ENCODE measurements around the gene SRGN. TPM values are rescaled to one million over a fixed set of nuclear protein-coding genes. Genes with fewer than 3 reads are reported as not detected.
"Not testable (repeated sequence)": the region's sequence is repeated elsewhere in the genome, so short reads cannot be mapped to it uniquely, and the experiment has no call there.

SRGN gene, protein sequence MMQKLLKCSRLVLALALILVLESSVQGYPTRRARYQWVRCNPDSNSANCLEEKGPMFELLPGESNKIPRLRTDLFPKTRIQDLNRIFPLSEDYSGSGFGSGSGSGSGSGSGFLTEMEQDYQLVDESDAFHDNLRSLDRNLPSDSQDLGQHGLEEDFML
- total RNA-seq (2014; rRNA removed; shearing (Covaris generic)): 0.51 and 0.59 TPM in 2 replicates

- no peak within 1 kb of the TSS for H3K27ac ChIP-seq
Observed at GRCh38 chr10:69087590-69088470, at the start of gene SRGN. SRGN (plus strand) TSS chr10:69088103; CDS start chr10:69088158, 55 bp downstream.

DNA sequence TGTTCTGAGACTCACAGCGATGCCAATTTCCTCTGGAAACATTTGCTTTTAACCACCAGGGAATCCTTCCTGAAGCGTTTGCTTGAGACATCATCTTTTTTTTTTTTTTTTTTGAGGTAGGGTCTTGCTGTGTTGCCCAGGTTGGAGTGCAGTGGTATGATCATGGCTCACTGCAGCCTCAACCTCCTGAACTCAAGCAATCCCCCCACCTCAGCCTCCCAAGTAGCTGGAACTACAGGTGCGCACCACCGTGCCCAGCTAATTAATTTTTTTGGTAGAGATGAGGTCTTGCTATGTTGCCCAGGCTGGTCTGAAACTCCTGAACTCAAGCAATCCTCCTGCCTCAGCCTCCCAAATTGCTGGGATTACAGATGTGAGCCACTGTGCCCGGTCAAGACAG lies 47.0 kb upstream of the SRGN start:
- H3K27me3 ChIP-seq; DNase-seq; H3K9me3 ChIP-seq (replicated peaks); H3K4me3 ChIP-seq; H3K4me1 ChIP-seq; H3K36me3 ChIP-seq; H3K27ac ChIP-seq: not testable (repeated sequence)

More at GRCh38 chr10:69087590-69088470, at the start of gene SRGN:
- no peaks in the 10 kb centered on the region for H3K9me3 ChIP-seq (replicated peaks)
- H3K27me3 ChIP-seq: no peaks in the 10 kb centered on the region
- no peaks in the 10 kb centered on the region for H3K4me1 ChIP-seq
- no peak for DNase-seq
- no peaks in the 10 kb centered on the region for H3K36me3 ChIP-seq
- H3K4me3 ChIP-seq: no peak within 1 kb of the TSS

- DNase-seq: no peak
- H3K36me3 ChIP-seq: no peaks in the 10 kb centered on the region
Observed at GRCh38 chr10:69042417-69042816, 45.5 kb upstream of the SRGN start.

DNA sequence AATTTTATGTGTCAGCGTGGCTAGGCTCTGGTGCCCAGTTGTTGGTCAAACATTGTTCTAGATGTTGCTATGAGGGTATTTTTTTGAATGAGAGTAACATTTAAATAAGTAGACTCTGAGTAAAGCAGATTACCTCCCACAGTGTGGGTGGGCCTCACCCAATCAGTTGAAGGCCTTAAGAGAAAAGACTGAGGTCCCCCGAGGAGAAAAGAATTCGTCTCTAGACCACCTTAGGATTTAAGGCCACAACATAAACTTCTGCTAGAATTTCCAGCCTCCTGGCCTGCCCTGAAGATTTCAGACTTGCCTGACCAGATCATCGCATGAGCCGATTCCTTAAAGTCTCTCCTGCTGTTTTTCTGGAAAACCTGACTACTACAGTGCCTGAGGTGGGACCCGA lies 45.1 kb upstream of the SRGN start:
- no peak for DNase-seq
- Histone ChIP-seq H3K36me3 (no peaks in the 10 kb centered on the region), H3K9me3 (replicated peaks) (no peaks in the 10 kb centered on the region), H3K27me3 (no peaks in the 10 kb centered on the region), H3K27ac (no peak overlapping the region), H3K4me3 (no peak overlapping the region), H3K4me1 (peaks cover 3% of the 10 kb centered on the region; the same call in 1 of the 2 replicates)

More at GRCh38 chr10:69042417-69042816, 45.5 kb upstream of the SRGN start:
- Histone ChIP-seq H3K9me3 (replicated peaks) (no peaks in the 10 kb centered on the region), H3K27me3 (no peaks in the 10 kb centered on the region), H3K27ac (no peak overlapping the region), H3K4me1 (no peaks in the 10 kb centered on the region), H3K4me3 (no peak overlapping the region)

DNA sequence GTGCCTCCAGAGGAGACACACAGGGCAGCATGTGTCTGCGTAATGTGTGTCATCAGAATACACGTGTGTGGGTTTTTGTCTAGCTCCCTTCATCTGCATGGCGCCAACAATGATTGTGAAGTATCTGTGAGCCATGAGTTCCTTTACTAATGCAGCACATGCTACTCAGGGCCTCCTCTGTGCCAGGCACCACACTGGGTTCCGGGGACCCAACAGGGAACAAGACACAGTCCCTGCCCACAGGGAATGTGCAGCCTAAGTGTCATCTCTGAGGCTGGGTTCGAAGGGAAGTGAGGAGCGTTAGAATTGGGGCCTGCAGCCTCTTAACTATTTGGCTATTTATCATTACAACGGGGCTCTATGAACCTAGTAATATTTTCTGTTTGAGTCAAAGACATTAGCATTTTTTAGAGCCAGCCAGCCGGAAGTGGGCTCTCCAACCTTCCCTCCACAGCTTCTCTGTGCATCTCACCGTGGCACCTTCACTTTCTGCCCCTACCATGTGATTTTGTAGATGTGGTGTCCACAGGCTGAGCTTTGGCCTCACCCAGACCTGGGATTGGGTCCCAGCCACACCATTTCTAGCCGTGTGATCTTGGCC lies 43.9 kb upstream of the SRGN start:
- Histone ChIP-seq H3K4me3 (no peak overlapping the region), H3K27ac (no peak overlapping the region), H3K4me1 (peaks cover 6% of the 10 kb centered on the region; the same call in 1 of the 2 replicates), H3K27me3 (no peaks in the 10 kb centered on the region), H3K36me3 (no peaks in the 10 kb centered on the region), H3K9me3 (replicated peaks) (no peaks in the 10 kb centered on the region)
- no peak for DNase-seq

DNA sequence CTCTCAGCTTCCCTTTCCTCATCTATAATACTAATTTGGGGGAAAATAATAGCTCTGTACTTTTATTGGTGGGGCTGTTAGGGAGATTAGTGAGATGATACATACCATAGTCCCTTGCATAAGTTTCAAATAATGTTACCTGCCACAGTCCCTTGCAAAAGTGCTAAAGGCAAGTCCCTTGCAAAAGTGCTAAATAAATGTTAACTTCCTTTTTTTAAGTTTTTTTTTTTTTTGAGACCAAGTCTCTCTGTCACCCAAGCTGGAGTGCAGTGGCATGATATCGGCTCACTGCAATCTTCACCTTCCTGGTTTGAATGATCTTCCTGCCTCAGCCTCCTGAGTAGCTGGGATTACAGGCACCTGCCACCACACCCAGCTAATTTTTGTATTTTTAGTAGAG lies 43.4 kb upstream of the SRGN start:
- H3K36me3 ChIP-seq: no peaks in the 10 kb centered on the region
- no peaks in the 10 kb centered on the region for H3K9me3 ChIP-seq (replicated peaks)
- no peak for DNase-seq
- no peak overlapping the region for H3K27ac ChIP-seq
- no peaks in the 10 kb centered on the region for H3K27me3 ChIP-seq
- H3K4me1 ChIP-seq: peaks cover 6% of the 10 kb centered on the region; the same call in 1 of the 2 replicates
- no peak overlapping the region for H3K4me3 ChIP-seq

- Histone ChIP-seq H3K27me3 (no peaks in the 10 kb centered on the region), H3K4me1 (peaks cover 6% of the 10 kb centered on the region; the same call in 1 of the 2 replicates), H3K4me3 (no peak overlapping the region), H3K36me3 (no peaks in the 10 kb centered on the region), H3K9me3 (replicated peaks) (no peaks in the 10 kb centered on the region), H3K27ac (no peak overlapping the region)
- DNase-seq: no peak
Observed at GRCh38 chr10:69045441-69046300, 42.2 kb upstream of the SRGN start.

- Histone ChIP-seq H3K36me3 (no peaks in the 10 kb centered on the region), H3K9me3 (replicated peaks) (no peaks in the 10 kb centered on the region), H3K4me3 (no peak overlapping the region), H3K4me1 (peaks cover 6% of the 10 kb centered on the region; the same call in 1 of the 2 replicates), H3K27ac (no peak overlapping the region), H3K27me3 (no peaks in the 10 kb centered on the region)
- DNase-seq: no peak
Observed at GRCh38 chr10:69047111-69047832, 40.6 kb upstream of the SRGN start.

DNA sequence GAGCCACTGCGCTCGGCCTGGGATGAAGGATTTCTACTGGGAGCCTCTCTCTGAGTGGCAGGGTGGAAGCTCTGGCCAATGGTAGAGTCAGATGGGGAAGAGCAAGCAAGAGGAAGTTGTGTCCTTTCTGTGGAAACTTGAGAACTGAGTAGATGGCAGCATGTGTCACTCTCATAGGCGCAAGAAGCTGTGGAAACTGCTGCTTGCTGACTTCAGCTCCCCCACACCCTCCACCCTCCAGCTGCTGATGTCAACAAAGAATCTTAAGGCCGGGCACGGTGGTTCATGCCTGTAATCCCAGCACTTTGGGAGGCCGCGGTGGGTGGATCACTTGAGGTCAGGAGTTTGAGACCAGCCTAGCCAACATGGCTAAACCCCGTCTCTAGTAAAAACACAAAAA lies 39.8 kb upstream of the SRGN start:
- H3K27me3 ChIP-seq: no peaks in the 10 kb centered on the region
- no peaks in the 10 kb centered on the region for H3K9me3 ChIP-seq (replicated peaks)
- peaks cover 6% of the 10 kb centered on the region; the same call in 1 of the 2 replicates for H3K4me1 ChIP-seq
- no peaks in the 10 kb centered on the region for H3K36me3 ChIP-seq
- peak; percentile 84 to 88 for DNase-seq
- no peak overlapping the region for H3K27ac ChIP-seq
- no peak overlapping the region for H3K4me3 ChIP-seq

GRCh38 chr10:69049566-69049961 lies 38.3 kb upstream of the SRGN start:
- H3K27ac ChIP-seq: no peak overlapping the region
- H3K36me3 ChIP-seq: no peaks in the 10 kb centered on the region
- H3K4me3 ChIP-seq: no peak overlapping the region
- H3K27me3 ChIP-seq: no peaks in the 10 kb centered on the region
- no peak for DNase-seq
- no peaks in the 10 kb centered on the region for H3K9me3 ChIP-seq (replicated peaks)
- peaks cover 6% of the 10 kb centered on the region; the same call in 1 of the 2 replicates for H3K4me1 ChIP-seq

DNA sequence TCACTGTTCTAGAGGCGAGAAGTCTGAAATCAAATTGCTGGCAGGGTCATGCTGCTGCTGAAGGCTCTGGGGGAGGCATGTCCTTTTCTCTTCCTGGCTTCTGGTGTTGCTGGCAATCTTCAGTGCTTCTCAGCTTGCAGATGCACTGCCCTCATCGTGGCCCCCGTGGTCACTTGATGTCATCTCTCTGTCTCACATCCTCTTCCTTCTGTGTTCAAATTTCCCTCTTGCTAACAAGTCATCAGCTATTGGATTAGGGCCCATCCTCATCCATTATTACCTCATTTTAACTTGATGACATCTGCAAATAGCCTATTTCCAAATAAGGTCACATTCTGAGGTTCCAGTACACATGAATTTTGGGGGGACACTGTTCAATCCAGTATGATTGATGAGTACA lies 36.6 kb upstream of the SRGN start:
- Histone ChIP-seq H3K27me3 (no peaks in the 10 kb centered on the region), H3K27ac (no peak overlapping the region), H3K9me3 (replicated peaks) (no peaks in the 10 kb centered on the region), H3K36me3 (no peaks in the 10 kb centered on the region), H3K4me1 (peaks cover 6% of the 10 kb centered on the region; the same call in 1 of the 2 replicates), H3K4me3 (no peak overlapping the region)
- DNase-seq: no peak

DNA sequence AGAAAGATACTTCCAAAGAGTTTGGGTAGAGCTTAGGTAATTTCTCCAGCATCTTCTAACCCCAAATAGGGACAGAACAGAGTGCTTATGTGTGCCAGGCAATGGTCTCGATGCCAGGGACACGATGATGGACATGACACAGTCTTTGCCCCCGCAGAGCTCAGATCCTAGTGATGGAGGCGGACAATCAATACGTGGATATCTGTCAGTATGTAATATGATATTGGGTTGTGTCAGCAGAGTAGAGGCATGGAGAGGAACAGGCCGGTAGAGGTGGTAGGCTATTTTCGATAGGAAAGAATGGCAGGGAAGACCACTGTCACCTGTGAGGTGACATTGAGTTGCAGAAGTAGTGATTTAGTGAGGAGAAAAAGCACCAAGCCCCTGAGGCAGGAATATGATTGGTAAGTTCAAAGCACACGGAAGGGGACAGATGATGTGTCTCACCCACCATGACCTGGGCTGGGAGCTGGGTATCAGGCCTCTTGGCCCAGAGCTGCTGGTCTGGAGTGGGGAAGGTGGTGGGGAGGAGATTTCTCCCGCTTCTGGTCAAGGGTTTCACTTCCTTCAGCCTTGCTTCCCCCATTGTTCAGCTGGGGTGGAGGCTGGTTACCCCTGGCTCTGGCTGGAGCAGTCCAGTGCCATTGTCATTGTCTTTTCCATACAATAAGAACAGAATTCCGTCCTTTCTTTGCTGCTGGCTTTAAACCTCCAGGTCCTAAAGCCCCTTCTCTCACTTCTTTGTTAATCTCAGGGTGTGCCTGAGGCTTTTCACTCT lies 36.0 kb upstream of the SRGN start:
- H3K27me3 ChIP-seq: no peaks in the 10 kb centered on the region
- H3K36me3 ChIP-seq: no peaks in the 10 kb centered on the region
- peaks cover 6% of the 10 kb centered on the region; the same call in 1 of the 2 replicates for H3K4me1 ChIP-seq
- no peaks in the 10 kb centered on the region for H3K9me3 ChIP-seq (replicated peaks)
- no peak for DNase-seq
- H3K4me3 ChIP-seq: no peak overlapping the region
- H3K27ac ChIP-seq: no peak overlapping the region

GRCh38 chr10:69052736-69053135 lies 35.2 kb upstream of the SRGN start:
- no peaks in the 10 kb centered on the region for H3K9me3 ChIP-seq (replicated peaks)
- no peak for DNase-seq
- H3K27me3 ChIP-seq: no peaks in the 10 kb centered on the region
- no peak overlapping the region for H3K27ac ChIP-seq
- no peak overlapping the region for H3K4me3 ChIP-seq
- H3K4me1 ChIP-seq: peaks cover 5% of the 10 kb centered on the region; the same call in 1 of the 2 replicates
- no peaks in the 10 kb centered on the region for H3K36me3 ChIP-seq
